Caco-2 (cell line): ENCODE results near the gene CC2D2B. TPM values are rescaled to one million over a fixed set of nuclear protein-coding genes. Genes with fewer than 3 reads are reported as not detected.
A peak's percentile ranks its signal among the peaks of the same experiment; 100 is the strongest.

Source experiments
- BruUV-seq: library from RNA; stranded (reverse); fragments of 400-500 nt; replicated peaks from 2 replicates; lab custom pipeline; 2021; lab: Mats Ljungman, UMichigan
- CTCF ChIA-PET: fragments of 300-600 bp; sonication (Branson Sonifier 250); formaldehyde crosslinking; loops from one replicate; lab custom pipeline; 2022; ENCODE audit warnings: antibody characterized with exemption; lab: Charles Lee
- POLR2A ChIA-PET: fragments of 300-600 bp; sonication (Branson Sonifier 250); formaldehyde crosslinking; loops from one replicate; lab custom pipeline; 2022; ENCODE audit warnings: antibody characterized with exemption; lab: Charles Lee
- DNase-seq, 2 experiments: peaks; one replicate each; pipeline versions ENCODE4 v3.0.0 to v3.0.0-alpha.2; 2020 to 2022
- H3K27me3 ChIP-seq: replicated peaks from 2 replicates; pipeline ENCODE4 v1.6.0; 2011; ENCODE audit warnings: low read length; ENCODE audit not compliant: control insufficient read depth, insufficient read depth
- H3K36me3 ChIP-seq: 2 replicates; pipeline ENCODE4 v1.5.1; 2011; ENCODE audit warnings: low read length; ENCODE audit not compliant: control insufficient read depth, insufficient read depth
- H3K4me1 ChIP-seq: fragments of 250-450 bp; sonication (Bioruptor Pico); 2 replicates; pipeline ENCODE4 v1.5.1; 2020; ENCODE audit warnings: mild to moderate bottlenecking
- H3K4me3 ChIP-seq: 2 replicates; pipeline ENCODE4 v1.5.1; 2011; ENCODE audit warnings: low read depth, mild to moderate bottlenecking, control low read depth, low read length
- H3K9me3 ChIP-seq: fragments of 250-450 bp; sonication (Bioruptor Pico); 2 replicates; pipeline ENCODE4 v1.5.1; 2020; ENCODE audit warnings: mild to moderate bottlenecking, moderate library complexity
- H3K27ac Mint-ChIP-seq: one replicate; pipeline ENCODE4 v1.8.0; 2022; ENCODE audit warnings: mixed read lengths; ENCODE audit not compliant: unreplicated experiment
- H3K27me3 Mint-ChIP-seq: one replicate; pipeline ENCODE4 v1.8.0; 2022; ENCODE audit warnings: mixed read lengths; ENCODE audit not compliant: insufficient read depth, unreplicated experiment
- H3K36me3 Mint-ChIP-seq: one replicate; pipeline ENCODE4 v1.8.0; 2022; ENCODE audit warnings: mild to moderate bottlenecking, mixed read lengths; ENCODE audit not compliant: insufficient read depth, unreplicated experiment
- H3K4me1 Mint-ChIP-seq: one replicate; pipeline ENCODE4 v1.8.0; 2022; ENCODE audit warnings: low read depth, mixed read lengths; ENCODE audit not compliant: unreplicated experiment
- H3K4me3 Mint-ChIP-seq: one replicate; pipeline ENCODE4 v1.8.0; 2022; ENCODE audit warnings: mild to moderate bottlenecking, moderate library complexity, mixed read lengths; ENCODE audit not compliant: unreplicated experiment
- H3K9me3 Mint-ChIP-seq: one replicate; pipeline ENCODE4 v1.8.0; 2022; ENCODE audit warnings: mixed read lengths; ENCODE audit not compliant: unreplicated experiment
- intact Hi-C: fragments of 100-400 bp; cut with micrococcal nuclease; formaldehyde crosslinking; loops from one replicate; pipeline ENCODE4 v1.10.0; 2022; ENCODE audit not compliant: unreplicated experiment
- total RNA-seq: library from RNA; stranded (reverse); gene quantifications from 2 replicates; pipeline ENCODE4 v1.2.3, GENCODE V29; 2022
- TF ChIP-seq, protein P1 (sequence below), 2 experiments: fragments of 200-600 bp in 1 of 2; IDR thresholded peaks; 1 replicate in 1 of 2; 2 replicates in 1 of 2; pipeline versions ENCODE4 v1.5.1 to v1.8.0; 2011 to 2022; ENCODE audit warnings: antibody characterized with exemption in 1 of 2, control low read depth in 1 of 2, inconsistent platforms in 1 of 2, low read depth in 1 of 2, low read length in 1 of 2, mild to moderate bottlenecking in 1 of 2, moderate library complexity in 1 of 2; ENCODE audit not compliant: insufficient read depth in 1 of 2, severe bottlenecking in 1 of 2, unreplicated experiment in 1 of 2

Gene CC2D2B
- total RNA-seq, 1 experiment from 2014 or later: 0.39 TPM

DNA sequence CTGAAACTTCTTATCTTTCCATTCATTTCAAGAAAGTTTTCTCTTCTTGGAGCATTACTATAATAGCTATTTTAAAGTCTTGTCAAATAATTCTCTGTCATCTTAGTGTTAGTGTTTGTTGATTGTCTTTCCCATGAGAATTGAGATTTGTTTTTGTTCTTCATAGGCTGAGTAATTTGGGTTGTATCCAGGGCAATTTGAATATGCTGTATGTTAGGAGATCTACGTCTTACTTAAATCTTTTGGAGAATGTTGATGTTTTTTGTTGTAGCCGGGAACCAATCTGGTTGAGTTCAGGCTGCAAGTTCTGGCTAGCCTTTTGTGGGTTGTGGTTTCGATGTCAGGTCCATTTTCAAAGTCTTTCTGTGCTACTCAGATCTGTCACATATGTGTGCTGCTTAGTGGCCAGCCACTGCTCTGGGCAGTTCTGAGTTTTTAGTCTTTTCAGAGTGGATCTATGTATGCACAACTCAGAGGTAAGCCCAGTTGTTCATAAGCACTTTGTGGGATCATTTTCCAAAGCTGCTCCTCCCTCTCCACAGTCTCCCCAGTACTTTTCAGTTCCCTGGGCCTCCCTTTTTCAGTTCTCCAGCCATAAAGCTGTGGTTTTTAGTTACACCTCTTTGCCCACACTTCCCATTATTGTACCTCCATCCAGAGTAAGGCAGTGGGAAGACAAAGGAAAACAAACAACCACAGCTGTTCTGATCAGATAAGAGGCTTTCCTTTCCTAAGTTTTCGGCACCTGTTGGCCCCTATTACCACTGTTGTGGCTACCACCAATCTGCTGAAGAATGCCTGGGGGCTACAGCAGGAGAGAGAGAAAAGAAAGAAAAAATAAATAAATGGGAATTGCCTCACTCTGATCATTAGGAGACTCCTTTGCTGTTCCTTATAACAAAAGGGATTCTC, 131.0 kb downstream of the CC2D2B start:
- Histone ChIP-seq H3K27me3 (no peaks in the 10 kb centered on the region), H3K9me3 (no peaks in the 10 kb centered on the region), H3K4me3 (no peak overlapping the region), H3K4me1 (peaks cover 35% of the 10 kb centered on the region), H3K36me3 (no peaks in the 10 kb centered on the region)
- Mint-ChIP-seq H3K27me3 (no peaks in the 10 kb centered on the region), H3K9me3 (no peaks in the 10 kb centered on the region), H3K36me3 (peaks cover 9% of the 10 kb centered on the region), H3K4me1 (peaks cover 23% of the 10 kb centered on the region), H3K27ac (peak overlapping the region; percentile 36), H3K4me3 (no peak overlapping the region)
- BruUV-seq: no TSS peak
- intact Hi-C loops: loop anchor here (2.0 kb wide), 1 partner anchor 14 kb away; no protein-coding TSS in a partner anchor
- CTCF ChIA-PET: no interaction called here
- no peak for DNase-seq
- POLR2A ChIA-PET: no interaction called here
- TF ChIP-seq, protein P1, sequence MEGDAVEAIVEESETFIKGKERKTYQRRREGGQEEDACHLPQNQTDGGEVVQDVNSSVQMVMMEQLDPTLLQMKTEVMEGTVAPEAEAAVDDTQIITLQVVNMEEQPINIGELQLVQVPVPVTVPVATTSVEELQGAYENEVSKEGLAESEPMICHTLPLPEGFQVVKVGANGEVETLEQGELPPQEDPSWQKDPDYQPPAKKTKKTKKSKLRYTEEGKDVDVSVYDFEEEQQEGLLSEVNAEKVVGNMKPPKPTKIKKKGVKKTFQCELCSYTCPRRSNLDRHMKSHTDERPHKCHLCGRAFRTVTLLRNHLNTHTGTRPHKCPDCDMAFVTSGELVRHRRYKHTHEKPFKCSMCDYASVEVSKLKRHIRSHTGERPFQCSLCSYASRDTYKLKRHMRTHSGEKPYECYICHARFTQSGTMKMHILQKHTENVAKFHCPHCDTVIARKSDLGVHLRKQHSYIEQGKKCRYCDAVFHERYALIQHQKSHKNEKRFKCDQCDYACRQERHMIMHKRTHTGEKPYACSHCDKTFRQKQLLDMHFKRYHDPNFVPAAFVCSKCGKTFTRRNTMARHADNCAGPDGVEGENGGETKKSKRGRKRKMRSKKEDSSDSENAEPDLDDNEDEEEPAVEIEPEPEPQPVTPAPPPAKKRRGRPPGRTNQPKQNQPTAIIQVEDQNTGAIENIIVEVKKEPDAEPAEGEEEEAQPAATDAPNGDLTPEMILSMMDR (IDR thresholded peaks at IDR 0.05; ENCODE audit: insufficient read depth in 1 of 2, low read depth in 1 of 2, low read length in 1 of 2, severe bottlenecking in 1 of 2, unreplicated experiment in 1 of 2): no peak

DNA sequence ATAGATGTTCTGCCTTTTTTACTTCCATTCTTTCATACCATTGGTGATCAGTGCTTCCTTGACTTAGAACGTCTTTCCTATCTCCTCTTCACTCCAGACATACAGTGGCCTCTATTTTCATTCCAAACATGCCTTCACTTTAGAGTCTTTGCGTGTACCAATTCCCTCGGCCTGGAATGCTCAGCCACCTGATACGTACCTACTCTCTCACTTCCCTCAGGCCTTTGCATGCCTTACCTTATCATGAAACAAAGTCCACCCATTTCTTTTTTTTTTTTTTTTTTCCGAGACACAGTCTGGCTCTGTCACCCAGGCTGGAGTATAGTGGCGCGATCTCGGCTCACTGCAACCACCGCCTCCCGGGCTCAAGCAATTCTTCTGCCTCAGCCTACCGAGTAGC, 133.4 kb downstream of the CC2D2B start:
- Mint-ChIP-seq H3K9me3 (no peaks in the 10 kb centered on the region), H3K27me3 (no peaks in the 10 kb centered on the region), H3K4me1 (peaks cover 23% of the 10 kb centered on the region), H3K36me3 (peaks cover 8% of the 10 kb centered on the region), H3K4me3 (peak overlapping the region; percentile 43), H3K27ac (peak overlapping the region; percentile 49)
- Histone ChIP-seq H3K4me3 (0 out of 2 replicates have a peak overlapping the region, but pooled peaks have one; percentile 8), H3K9me3 (no peaks in the 10 kb centered on the region), H3K36me3 (no peaks in the 10 kb centered on the region), H3K4me1 (peaks cover 44% of the 10 kb centered on the region), H3K27me3 (no peaks in the 10 kb centered on the region)
- TF ChIP-seq, protein P1 (IDR thresholded peaks at IDR 0.05; ENCODE audit: insufficient read depth in 1 of 2, low read depth in 1 of 2, low read length in 1 of 2, severe bottlenecking in 1 of 2, unreplicated experiment in 1 of 2): no peak
- ChIA-PET POLR2A (no interaction called here), CTCF (no interaction called here)
- BruUV-seq: no TSS peak
- peak; percentile 82 to 90 for DNase-seq
- intact Hi-C loops: no loop called here

DNA sequence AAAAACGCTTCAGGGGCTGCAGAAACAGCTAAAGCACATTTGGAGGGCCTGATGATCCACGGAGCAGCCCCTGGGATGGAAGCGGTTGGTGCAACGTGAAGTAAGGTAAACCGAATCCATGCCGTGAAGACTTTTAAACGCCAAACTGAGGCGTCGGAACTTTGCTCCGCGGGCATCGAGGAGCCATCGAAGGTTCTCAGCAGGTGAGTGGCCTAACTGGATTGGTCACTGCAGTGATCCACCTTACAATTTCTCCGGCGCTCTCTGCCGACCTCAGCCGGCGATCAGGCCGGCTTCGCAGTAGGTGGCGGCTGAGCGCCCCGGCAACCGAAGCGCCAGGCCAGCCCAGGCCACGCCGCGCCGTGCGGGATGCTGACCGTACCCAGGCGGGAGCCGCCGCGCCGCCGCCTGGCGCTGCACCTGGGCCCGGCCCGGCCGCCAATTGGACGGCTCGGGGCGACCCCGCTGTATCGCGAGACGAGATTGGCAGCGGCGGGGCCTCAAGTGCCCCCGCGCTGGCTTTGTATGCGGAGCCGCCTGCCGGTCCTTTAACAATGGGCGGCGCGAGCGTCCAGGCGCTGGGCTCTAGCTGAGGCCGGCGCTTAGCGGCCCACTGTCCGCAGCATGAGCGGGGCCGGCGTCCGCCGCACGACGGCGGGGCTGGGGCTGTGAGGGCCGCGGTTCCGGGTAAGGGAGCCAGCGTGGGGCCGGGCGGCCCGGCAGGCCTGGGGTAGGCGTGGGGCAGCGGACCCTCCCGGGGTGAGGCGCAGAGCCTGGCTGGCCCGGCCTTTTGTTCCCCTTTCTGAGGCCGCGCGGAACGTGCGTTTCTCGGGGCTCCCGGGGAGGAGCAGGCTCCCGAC, 135.5 kb downstream of the CC2D2B start, which contains the start of gene CCNJ:
CCNJ (plus strand) TSS at position 551 of the 860 bp plus-strand sequence. CDS start 811 bp downstream, outside the sequence.
- intact Hi-C loops: loop anchor here (1.0 kb wide), 3 partner anchors 26 to 87 kb away; partner anchors contain the start of gene ZNF518A
- Mint-ChIP-seq H3K4me1 (peaks cover 33% of the 10 kb centered on the region), H3K9me3 (no peaks in the 10 kb centered on the region), H3K27ac (peak within 1 kb of the TSS; percentile 93), H3K4me3 (peak within 1 kb of the TSS; percentile 84), H3K36me3 (peaks cover 22% of the 10 kb centered on the region), H3K27me3 (no peaks in the 10 kb centered on the region)
- peak; percentile 91 to 95 for DNase-seq
- no TSS peak for BruUV-seq
- H3K27me3 ChIP-seq: no peaks in the 10 kb centered on the region
- no peaks in the 10 kb centered on the region for H3K9me3 ChIP-seq
- TF ChIP-seq, protein P1 (IDR thresholded peaks at IDR 0.05; ENCODE audit: insufficient read depth in 1 of 2, low read depth in 1 of 2, low read length in 1 of 2, severe bottlenecking in 1 of 2, unreplicated experiment in 1 of 2): peak; percentile 18 to 19
- H3K36me3 ChIP-seq: no peaks in the 10 kb centered on the region; the same call in 1 of the 2 replicates
- peak within 1 kb of the TSS; percentile 97 for H3K4me3 ChIP-seq
- CTCF ChIA-PET: interaction anchor here (0.6 to 1.6 kb wide), 2 partner anchors 26 to 107 kb away, joined by 3 to 8 read pairs; no protein-coding TSS in a partner anchor
- H3K4me1 ChIP-seq: peaks cover 47% of the 10 kb centered on the region
- POLR2A ChIA-PET: interaction anchor here (0.6 to 1.8 kb wide), 4 partner anchors 47 to 97 kb away, joined by 3 to 22 read pairs (median 8); partner anchors contain the start of gene ZNF518A
